Measurements from ENCODE around the gene ZDHHC14.
"Not testable (repeated sequence)": the region's sequence is repeated elsewhere in the genome, so short reads cannot be mapped to it uniquely, and the experiment has no call there.

ZDHHC14 gene

DNA sequence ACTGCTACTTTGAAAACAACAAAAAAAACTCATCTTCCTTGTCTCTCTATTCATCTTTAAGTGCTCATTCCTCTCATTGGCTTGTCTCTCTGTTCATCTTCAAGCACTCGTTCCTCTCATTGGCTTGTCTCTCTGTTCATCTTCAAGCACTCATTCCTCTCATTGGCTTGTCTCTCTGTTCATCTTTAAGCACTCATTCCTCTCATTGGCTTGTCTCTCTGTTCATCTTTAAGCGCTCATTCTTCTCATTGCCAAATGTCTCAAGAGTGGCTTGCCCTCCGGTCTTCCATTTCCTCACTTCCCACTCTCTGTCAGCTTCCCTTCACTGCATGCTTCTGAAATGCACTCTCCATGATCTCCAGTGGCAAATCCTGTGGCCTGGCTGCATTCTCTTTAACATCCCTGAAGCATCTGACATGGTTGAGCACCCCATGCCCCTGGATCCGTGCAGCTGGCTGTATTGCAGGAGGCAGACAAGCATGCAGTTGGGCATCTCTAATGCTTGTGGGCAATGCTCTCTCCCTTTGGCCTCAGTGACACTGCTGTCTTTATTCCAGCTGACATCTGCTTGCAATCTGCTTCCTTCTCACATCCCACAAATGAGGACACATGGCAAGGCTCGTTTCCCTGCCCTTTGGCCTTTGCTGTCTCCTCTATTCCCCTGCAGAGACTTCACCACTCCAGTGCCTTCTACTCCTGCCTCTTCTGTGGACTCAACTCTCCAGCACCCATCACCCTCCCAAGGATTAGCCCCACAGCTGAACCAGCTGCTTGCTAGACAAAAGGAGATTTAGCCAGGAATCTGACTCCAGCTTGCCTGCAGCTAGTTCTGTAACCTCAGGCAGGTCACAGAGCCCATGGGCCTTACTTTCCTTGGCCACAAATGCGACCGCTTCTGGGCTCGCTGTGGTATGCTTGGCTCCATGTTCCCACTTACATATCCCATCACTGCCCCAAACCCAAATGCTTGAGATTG is 298.9 kb downstream of the ZDHHC14 start:
- DNase-seq: no peak

GRCh38 chr6:157681041-157681650 is 300.2 kb downstream of the ZDHHC14 start:
- DNase-seq: no peak

- no peak for DNase-seq
These were observed 302.0 kb downstream of the ZDHHC14 start for GRCh38 chr6:157682856-157683481.

DNA sequence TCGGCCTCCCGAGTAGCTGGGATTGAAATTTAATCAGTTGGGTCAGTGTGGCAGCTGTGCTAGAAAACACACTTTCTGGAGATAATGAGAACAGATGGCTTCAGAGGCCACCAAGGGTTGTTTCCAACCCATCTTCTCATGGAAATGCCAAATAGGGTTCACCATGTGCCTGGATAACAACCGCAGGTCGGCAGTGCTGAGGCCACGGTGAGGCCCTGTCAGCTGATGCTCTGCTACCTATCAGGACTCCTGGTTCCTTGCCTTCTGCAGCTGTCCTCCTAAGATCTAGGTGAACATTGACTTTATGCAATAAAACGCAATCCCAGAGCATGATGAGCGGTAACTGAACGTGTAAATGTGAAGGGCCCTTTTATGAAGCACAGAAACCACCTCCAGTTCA is 302.7 kb downstream of the ZDHHC14 start:
- no peak for DNase-seq

GRCh38 chr6:157684620-157685299 is 303.8 kb downstream of the ZDHHC14 start:
- DNase-seq: no peak

DNA sequence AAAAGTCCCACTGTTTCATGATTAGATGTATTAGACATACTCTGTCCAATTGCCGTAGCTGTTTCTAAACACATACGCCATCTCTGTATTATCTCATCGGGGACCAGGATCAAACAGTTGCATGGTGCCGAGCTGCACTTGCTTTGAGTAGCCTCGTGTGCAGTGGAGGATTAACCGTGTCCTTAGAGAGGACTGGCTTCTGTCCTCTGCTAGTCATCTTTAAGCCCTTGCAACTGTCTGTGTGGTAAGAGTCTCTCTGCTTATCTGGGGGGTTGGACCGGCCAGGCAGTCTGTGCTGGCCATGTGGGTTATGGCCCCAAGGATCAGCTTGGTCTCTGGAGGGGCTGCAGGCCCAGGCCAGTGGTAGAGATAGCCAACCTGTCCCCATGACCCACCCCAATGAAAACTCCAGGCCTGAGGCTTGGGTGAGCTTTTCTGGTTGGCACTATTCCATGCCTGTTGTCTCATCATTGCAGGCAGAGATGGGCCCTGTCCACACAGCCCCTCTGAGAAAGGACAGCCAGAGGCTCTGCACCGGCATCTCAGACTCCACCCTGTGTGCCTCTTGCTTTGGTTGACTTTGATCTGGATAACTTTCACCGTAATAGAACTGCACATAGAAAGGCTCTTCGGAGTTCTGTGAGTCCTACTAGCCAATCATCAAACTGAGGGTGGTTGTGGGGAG is 304.7 kb downstream of the ZDHHC14 start:
- DNase-seq: no peak

GRCh38 chr6:157688275-157688959 is 307.4 kb downstream of the ZDHHC14 start:
- no peak for DNase-seq

DNA sequence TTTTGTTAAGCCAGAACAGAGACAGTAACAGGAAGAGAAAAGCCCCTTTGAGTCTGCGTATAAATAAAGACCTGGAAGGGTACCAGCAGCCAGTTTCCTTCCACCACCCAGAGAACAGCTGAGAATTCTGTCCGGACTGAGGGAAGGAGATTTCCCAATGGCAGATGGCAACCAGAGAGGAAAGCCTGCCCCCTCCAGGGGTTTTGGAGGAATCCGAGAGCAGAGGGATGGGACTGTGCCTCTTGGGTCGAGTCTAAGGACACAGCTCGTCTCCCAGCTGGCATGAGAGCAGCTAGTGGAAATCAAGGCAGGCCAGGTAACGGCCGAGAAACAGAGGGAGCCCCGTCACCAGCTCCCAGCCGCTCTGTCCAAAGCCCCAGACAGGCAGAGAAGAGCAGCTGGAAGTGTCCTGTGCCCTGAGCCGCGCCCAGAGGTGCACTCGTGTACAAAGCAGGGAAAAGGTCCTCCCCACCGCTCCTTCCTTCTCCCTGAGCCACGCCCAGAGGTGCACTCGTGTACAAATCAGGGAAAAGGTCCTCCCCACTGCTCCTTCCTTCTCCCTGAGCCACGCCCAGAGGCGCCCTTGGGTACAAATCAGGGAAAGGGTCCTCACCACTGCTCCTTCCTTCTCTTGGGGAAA is 308.1 kb downstream of the ZDHHC14 start:
- DNase-seq: no peak

DNA sequence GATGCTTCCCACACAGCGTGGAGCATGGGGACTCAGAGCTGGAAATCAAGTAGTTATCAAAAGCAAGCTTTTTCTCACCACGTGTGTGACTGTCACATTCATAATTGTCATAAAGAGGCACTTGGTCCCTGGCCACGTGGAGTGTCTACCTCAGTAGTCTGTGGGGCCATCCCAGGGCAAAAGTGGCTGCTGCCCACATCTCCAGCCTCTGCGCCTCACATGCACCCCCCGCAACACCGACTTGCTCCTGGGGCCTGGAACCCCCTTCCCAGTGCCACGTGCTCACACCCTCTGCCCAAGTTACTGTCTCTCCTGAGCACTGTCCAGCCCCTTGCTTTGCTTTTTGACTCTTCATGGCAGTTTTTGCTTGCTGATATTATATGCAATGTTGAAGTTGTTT is 308.9 kb downstream of the ZDHHC14 start:
- DNase-seq: no peak

DNA sequence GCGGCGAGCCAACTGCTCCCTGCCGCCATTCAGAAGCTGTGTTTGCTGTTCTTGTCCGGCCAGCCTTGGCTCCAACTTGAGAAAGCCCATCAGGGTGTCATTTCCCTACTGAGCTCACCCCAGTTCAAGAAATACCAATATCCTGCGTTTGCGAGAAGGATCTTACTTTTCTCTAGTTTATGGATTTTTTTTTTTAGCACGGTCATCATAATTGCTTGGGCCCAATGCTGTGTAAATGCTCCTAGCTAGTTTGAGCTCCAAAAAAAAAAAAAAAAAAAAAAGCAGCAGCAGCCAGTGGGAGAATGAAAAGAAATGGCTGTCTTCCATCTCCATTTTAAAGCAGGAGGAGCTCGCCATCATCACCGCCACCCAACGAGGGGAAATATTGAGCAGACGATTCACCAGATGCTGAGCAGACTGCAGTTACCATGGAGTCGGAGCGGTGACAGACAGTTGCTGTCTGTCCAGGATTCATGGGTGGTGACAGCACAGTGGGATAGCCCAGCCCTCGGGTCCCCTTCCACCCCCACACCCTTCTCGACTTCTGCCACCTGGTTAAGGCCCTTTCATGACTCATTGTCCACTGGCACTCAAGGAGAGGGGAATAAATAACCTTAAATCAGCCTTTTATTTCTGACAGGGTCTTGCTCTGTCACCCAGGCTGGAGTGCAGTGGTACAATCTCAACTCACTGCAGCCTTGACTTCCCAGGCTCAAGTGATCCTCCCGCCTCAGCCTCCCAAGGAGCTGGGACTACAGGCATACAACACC is 309.6 kb downstream of the ZDHHC14 start:
- DNase-seq: no peak

GRCh38 chr6:157691621-157692020 is 310.6 kb downstream of the ZDHHC14 start:
- DNase-seq: not testable (repeated sequence)

GRCh38 chr6:157693867-157694266 is 312.9 kb downstream of the ZDHHC14 start:
- DNase-seq: no peak

DNA sequence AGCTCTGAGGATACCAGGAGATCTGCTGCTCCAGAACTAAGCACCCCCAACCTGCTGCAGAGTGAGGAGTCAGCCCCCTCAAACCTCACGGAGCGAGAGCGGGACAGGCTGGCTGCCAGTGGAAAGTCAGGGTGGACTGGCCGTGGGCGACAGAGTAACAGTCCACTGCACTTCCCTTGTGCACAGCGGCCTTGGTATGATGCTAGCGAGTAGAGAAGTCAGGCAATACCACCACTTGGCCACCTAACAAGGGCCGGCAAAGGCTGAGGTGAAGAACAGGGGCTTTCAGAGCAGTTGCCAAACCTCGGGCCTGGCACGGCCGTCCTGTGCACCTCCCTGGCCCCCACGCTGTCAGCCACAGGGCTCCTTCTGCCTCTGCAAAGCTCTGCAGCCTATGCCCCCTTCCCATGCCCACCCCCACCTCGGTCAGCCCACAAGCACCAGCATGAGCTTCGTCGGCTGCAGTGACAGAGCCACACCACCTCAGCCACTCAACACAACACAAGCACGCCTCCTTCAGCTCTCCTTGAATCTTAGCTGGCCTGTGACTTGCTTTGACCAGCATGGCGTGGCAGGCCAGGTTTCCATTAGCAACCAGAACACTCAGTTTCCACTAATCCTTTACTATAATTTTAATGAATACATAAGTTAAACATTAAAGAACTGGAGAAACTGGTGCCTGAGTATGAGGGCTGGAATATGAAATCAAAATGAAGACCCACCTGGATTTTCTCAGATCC is 314.5 kb downstream of the ZDHHC14 start:
- DNase-seq: no peak

- no peak for DNase-seq
These were observed 319.0 kb downstream of the ZDHHC14 start for GRCh38 chr6:157699777-157700636.

GRCh38 chr6:157706351-157706750 is 325.4 kb downstream of the ZDHHC14 start:
- not testable (repeated sequence) for DNase-seq

DNA sequence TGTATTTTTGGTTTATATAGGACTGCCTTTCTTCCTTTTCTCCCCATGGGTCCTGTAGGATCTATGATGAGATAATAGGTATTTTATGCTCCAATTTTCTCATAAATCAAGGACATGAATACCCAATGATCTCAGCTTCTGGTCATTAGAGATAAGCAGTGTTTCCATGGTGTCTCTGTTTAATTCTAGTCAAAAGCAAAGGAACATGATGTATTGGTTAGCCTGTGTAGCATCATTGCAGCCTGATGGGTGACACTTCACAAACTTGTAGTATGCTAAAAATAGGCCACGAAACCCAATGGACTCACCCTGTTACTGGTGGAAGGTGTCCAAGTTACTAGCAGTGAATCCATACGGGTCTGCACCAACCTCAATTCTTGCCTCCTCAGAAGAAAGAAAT is 325.9 kb downstream of the ZDHHC14 start:
- no peak for DNase-seq

DNA sequence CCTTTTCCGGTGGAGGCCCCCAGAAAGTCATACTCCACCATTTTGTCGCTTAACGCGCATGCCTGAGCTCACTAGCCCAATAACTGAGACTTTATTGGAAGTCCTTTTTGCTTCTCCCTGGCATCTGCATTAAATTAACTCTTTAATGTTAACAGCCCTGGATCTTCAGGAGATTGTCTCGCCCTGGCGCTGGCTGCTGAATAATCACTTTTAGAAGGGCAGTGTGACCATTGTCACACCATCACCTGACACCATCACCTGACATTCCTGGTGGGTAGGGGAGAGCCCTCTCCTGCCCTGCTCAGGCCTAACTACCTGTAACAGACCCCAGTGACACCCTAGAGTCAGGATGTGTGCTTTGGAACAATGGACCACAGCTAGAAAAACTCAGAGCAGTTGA is 326.6 kb downstream of the ZDHHC14 start:
- no peak for DNase-seq

DNA sequence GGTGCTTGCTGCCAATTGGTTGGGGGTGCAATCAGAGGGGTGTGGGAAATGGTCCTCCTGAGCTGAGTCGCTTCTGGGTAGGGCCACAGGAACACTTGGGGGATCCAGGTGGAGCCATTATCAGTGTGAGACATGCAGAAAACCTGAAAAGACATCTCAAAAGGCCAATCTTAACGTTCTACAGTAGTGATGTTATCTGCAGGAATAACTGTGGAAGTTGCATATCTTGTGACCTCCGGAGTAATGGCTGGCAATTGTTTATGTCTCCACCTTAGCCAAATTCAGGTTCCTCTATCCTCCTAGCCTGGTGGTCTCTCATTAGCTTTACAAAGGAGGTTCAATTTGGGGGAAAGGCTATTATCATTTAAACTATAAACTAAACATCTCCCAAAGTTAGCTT is 327.2 kb downstream of the ZDHHC14 start:
- no peak for DNase-seq

- no peak for DNase-seq
These were observed 327.9 kb downstream of the ZDHHC14 start for GRCh38 chr6:157708933-157709332.

Measured in NCI-H446 treated with DMSO at 0.1 percent for 48 hours (cell line).